NCI-H1048 (cell line): ENCODE measurements around the gene WWTR1.

Source experiments
- DNase-seq: peaks from one replicate; lab custom pipeline; 2025; lab: John Stamatoyannopoulos, UW

The WWTR1 gene

GRCh38 chr3:149621218-149622005 is 36.4 kb downstream of the WWTR1 start:
- no peak for DNase-seq

- DNase-seq, result no peak
These were observed 37.4 kb downstream of the WWTR1 start for GRCh38 chr3:149620291-149621020.

- DNase-seq, result no peak
These were observed 38.7 kb downstream of the WWTR1 start for GRCh38 chr3:149619136-149619535.

- no peak for DNase-seq
These were observed 39.4 kb downstream of the WWTR1 start for GRCh38 chr3:149618151-149619123.

- no peak for DNase-seq
These were observed 42.0 kb downstream of the WWTR1 start for GRCh38 chr3:149615731-149616221.

GRCh38 chr3:149613988-149614387 is 43.8 kb downstream of the WWTR1 start:
- DNase-seq, result no peak

GRCh38 chr3:149612456-149612855 is 45.4 kb downstream of the WWTR1 start:
- no peak for DNase-seq

GRCh38 chr3:149611149-149611548 is 46.7 kb downstream of the WWTR1 start:
- DNase-seq, result no peak

GRCh38 chr3:149610351-149611105 is 47.3 kb downstream of the WWTR1 start:
- no peak for DNase-seq

GRCh38 chr3:149609595-149609994 is 48.2 kb downstream of the WWTR1 start:
- DNase-seq, result no peak

GRCh38 chr3:149608987-149609386 is 48.8 kb downstream of the WWTR1 start:
- no peak for DNase-seq

GRCh38 chr3:149605902-149606301 is 51.9 kb downstream of the WWTR1 start:
- DNase-seq, result no peak

GRCh38 chr3:149604125-149604875 is 53.5 kb downstream of the WWTR1 start:
- no peak for DNase-seq

- DNase-seq, result peak; percentile 73
These were observed 54.4 kb downstream of the WWTR1 start for GRCh38 chr3:149603126-149604074.

GRCh38 chr3:149600634-149601033 is 57.2 kb downstream of the WWTR1 start:
- no peak for DNase-seq

GRCh38 chr3:149599236-149599635 is 58.6 kb downstream of the WWTR1 start:
- no peak for DNase-seq

- no peak for DNase-seq
These were observed 61.6 kb downstream of the WWTR1 start for GRCh38 chr3:149596134-149596770.

- peak; percentile 72 for DNase-seq
These were observed 64.2 kb downstream of the WWTR1 start for GRCh38 chr3:149593418-149594160.
